GM23338 (cell line): ENCODE measurements around the gene CHAT. TPM values are rescaled to one million over a fixed set of nuclear protein-coding genes. Genes with fewer than 3 reads are reported as not detected.

Source experiments
- ATAC-seq: fragments of 200-7000 bp; cut with Tn5 transposase; 3 replicates; pipeline ENCODE4 v1.9.1; 2020
- DNase-seq: peaks from one replicate; pipeline ENCODE4 v3.0.0-alpha.2; 2015; ENCODE audit warnings: low spot score
- H2AFZ ChIP-seq: fragments of 200-600 bp; sonication (generic); 2 replicates; pipeline ENCODE4 v1.8.0; 2016; ENCODE audit warnings: antibody characterized with exemption, mild to moderate bottlenecking, moderate library complexity
- H3F3A ChIP-seq: fragments of 200-600 bp; sonication (generic); replicated peaks from 2 replicates; pipeline ENCODE4 v1.8.0; 2017; ENCODE audit warnings: antibody characterized with exemption, mixed run types, low read depth
- H3K27ac ChIP-seq: fragments of 200-600 bp; sonication (generic); 2 replicates; pipeline ENCODE4 v1.6.1; 2016; ENCODE audit warnings: low read depth
- H3K27me3 ChIP-seq: fragments of 200-600 bp; sonication (generic); 2 replicates; pipeline ENCODE4 v1.8.0; 2016; ENCODE audit warnings: mild to moderate bottlenecking, mixed run types, moderate library complexity; ENCODE audit not compliant: insufficient read depth
- H3K36me3 ChIP-seq: fragments of 200-600 bp; sonication (generic); 2 replicates; pipeline ENCODE4 v1.8.0; 2016; ENCODE audit warnings: mild to moderate bottlenecking; ENCODE audit not compliant: insufficient read depth
- H3K4me1 ChIP-seq: fragments of 200-600 bp; sonication (generic); 2 replicates; pipeline ENCODE4 v1.8.0; 2016; ENCODE audit warnings: mild to moderate bottlenecking, moderate library complexity; ENCODE audit not compliant: insufficient read depth
- H3K4me2 ChIP-seq: fragments of 200-600 bp; sonication (generic); 2 replicates; pipeline ENCODE4 v1.7.1; 2017; ENCODE audit warnings: mixed run types
- H3K4me3 ChIP-seq: fragments of 200-600 bp; sonication (generic); 2 replicates; pipeline ENCODE4 v1.6.1; 2016; ENCODE audit warnings: mixed run types
- H3K79me2 ChIP-seq: fragments of 200-600 bp; sonication (generic); replicated peaks from 2 replicates; pipeline ENCODE4 v1.8.0; 2017; ENCODE audit warnings: mild to moderate bottlenecking; ENCODE audit not compliant: insufficient read depth
- H3K9me2 ChIP-seq: fragments of 200-600 bp; sonication (generic); 2 replicates; pipeline ENCODE4 v1.8.0; 2017; ENCODE audit not compliant: insufficient read depth
- H4K20me1 ChIP-seq: fragments of 200-600 bp; sonication (generic); replicated peaks from 2 replicates; pipeline ENCODE4 v1.8.0; 2017; ENCODE audit warnings: mild to moderate bottlenecking; ENCODE audit not compliant: insufficient read depth
- H3K27ac Mint-ChIP-seq: 2 replicates; pipeline ENCODE4 v1.8.0; 2020; ENCODE audit warnings: inconsistent platforms, mild to moderate bottlenecking, moderate library complexity, mixed read lengths
- H3K27me3 Mint-ChIP-seq: 3 replicates; pipeline ENCODE4 v1.8.0; 2022; ENCODE audit warnings: low read depth, mild to moderate bottlenecking, moderate library complexity, mixed read lengths, inconsistent platforms; ENCODE audit not compliant: insufficient read depth, poor library complexity
- H3K36me3 Mint-ChIP-seq: 3 replicates; pipeline ENCODE4 v1.8.0; 2021; ENCODE audit warnings: low read depth, mild to moderate bottlenecking, inconsistent platforms, moderate library complexity, mixed read lengths
- H3K4me1 Mint-ChIP-seq: 3 replicates; pipeline ENCODE4 v1.8.0; 2020; ENCODE audit warnings: mild to moderate bottlenecking, inconsistent platforms, mixed read lengths
- H3K4me3 Mint-ChIP-seq: 3 replicates; pipeline ENCODE4 v1.8.0; 2021; ENCODE audit warnings: moderate library complexity, mild to moderate bottlenecking, inconsistent platforms, mixed read lengths
- H3K9me3 Mint-ChIP-seq: 3 replicates; pipeline ENCODE4 v1.8.0; 2020; ENCODE audit warnings: moderate library complexity, mild to moderate bottlenecking, inconsistent platforms, mixed read lengths
- CREB1 ChIP-seq: fragments of 250-450 bp; sonication (Bioruptor Pico); IDR thresholded peaks from 2 replicates; pipeline ENCODE4 v1.5.0; 2020; ENCODE audit warnings: low read depth, mild to moderate bottlenecking, moderate library complexity
- CTCF ChIP-seq, 2 experiments: fragments of 200-600 bp in 1 of 2; sonication (generic) in 1 of 2; conservative IDR thresholded peaks; 2 replicates each; pipeline versions ENCODE4 v1.5.1 to v1.6.1; 2016 to 2017; ENCODE audit warnings: antibody characterized with exemption in 2 of 2, low read depth in 2 of 2, mild to moderate bottlenecking in 2 of 2, moderate library complexity in 1 of 2
- ETS1 ChIP-seq: IDR thresholded peaks from 2 replicates; pipeline ENCODE4 v1.6.1; 2016; ENCODE audit warnings: antibody characterized with exemption
- EZH2phosphoT487 ChIP-seq: fragments of 200-600 bp; sonication (generic); IDR thresholded peaks from one replicate; pipeline ENCODE4 v1.8.1; 2018; ENCODE audit warnings: antibody characterized with exemption; ENCODE audit not compliant: unreplicated experiment
- JUNB ChIP-seq: IDR thresholded peaks from one replicate; pipeline ENCODE4 v1.6.1; 2016; ENCODE audit warnings: antibody characterized with exemption; ENCODE audit not compliant: unreplicated experiment
- NANOG ChIP-seq: IDR thresholded peaks from 2 replicates; pipeline ENCODE4 v1.6.1; 2016; ENCODE audit warnings: antibody characterized with exemption, borderline replicate concordance
- POLR2AphosphoS5 ChIP-seq: IDR thresholded peaks from 2 replicates; pipeline ENCODE4 v1.6.1; 2016; ENCODE audit warnings: antibody characterized with exemption, low read depth
- ZNF114 ChIP-seq: fragments of 250-450 bp; sonication (Bioruptor Pico); IDR thresholded peaks from 2 replicates; pipeline ENCODE4 v1.5.0; 2020; ENCODE audit warnings: mild to moderate bottlenecking, moderate library complexity
- ZNF462 ChIP-seq: fragments of 250-450 bp; sonication (Bioruptor Pico); IDR thresholded peaks from 2 replicates; pipeline ENCODE4 v1.5.0; 2020; ENCODE audit warnings: mild to moderate bottlenecking, moderate library complexity
- polyA plus RNA-seq: library from polyadenylated mRNA; unstranded; fragments of >200 nt; fragmentation: Nextera tagmentation; extraction: Ambion mirVana; gene quantifications from 2 replicates; pipeline ENCODE4 v1.2.1, GENCODE V29; 2016
- total RNA-seq: library from RNA; depleted of rRNA; stranded (reverse); fragments of >200 nt; shearing (Covaris generic); gene quantifications from 2 replicates; pipeline ENCODE4 v1.2.3, GENCODE V29; 2014

CHAT gene
- total and polyA plus RNA-seq, 2 experiments from 2014 or later = not detected

GRCh38 chr10:49629431-49629881, 15.6 kb downstream of the CHAT start:
- no peaks in the 10 kb centered on the region for H3K36me3 Mint-ChIP-seq
- Histone ChIP-seq H3K9me2 (peaks cover 7% of the 10 kb centered on the region; the same call in 1 of the 2 replicates), H3K4me3 (no peak overlapping the region), H2AFZ (no peak overlapping the region), H3K4me1 (no peaks in the 10 kb centered on the region), H3K36me3 (no peaks in the 10 kb centered on the region), H3K4me2 (no peak overlapping the region), H3F3A (no peaks in the 10 kb centered on the region), H4K20me1 (no peaks in the 10 kb centered on the region), H3K27me3 (no peaks in the 10 kb centered on the region), H3K27ac (no peak overlapping the region), H3K79me2 (no peaks in the 10 kb centered on the region)
- H3K27ac Mint-ChIP-seq = no peak overlapping the region
- H3K9me3 Mint-ChIP-seq = no peaks in the 10 kb centered on the region
- DNase-seq (no peak), ATAC-seq (no peak)
- no peaks in the 10 kb centered on the region for H3K27me3 Mint-ChIP-seq
- H3K4me1 Mint-ChIP-seq = no peaks in the 10 kb centered on the region
- no peak for TF ChIP-seq CREB1
- TF ChIP-seq ETS1 = no peak
- TF ChIP-seq ZNF114 (CRISPR knock-in tag) = no peak
- TF ChIP-seq CTCF (conservative IDR thresholded peaks at IDR 0.05; ENCODE audit: low read depth in 2 of 2) = no peak
- TF ChIP-seq POLR2AphosphoS5 = no peak
- no peak for TF ChIP-seq NANOG
- no peak for TF ChIP-seq JUNB
- TF ChIP-seq ZNF462 (CRISPR knock-in tag) = no peak
- no peak for TF ChIP-seq EZH2phosphoT487
- H3K4me3 Mint-ChIP-seq = no peak overlapping the region
